Measurements from ENCODE around the gene GFOD1.

GRCh38 chr6:13328076-13328874 is 159.1 kb downstream of the GFOD1 start, which contains the start of gene TBC1D7:
- TF ChIP-seq ZC3H10 (CRISPR knock-in tag; IDR thresholded peaks at IDR 0.05) (no peak), ZFP30 (CRISPR knock-in tag; IDR thresholded peaks at IDR 0.05) (no peak), CREB5 (CRISPR knock-in tag; IDR thresholded peaks at IDR 0.05; ENCODE audit: low read depth) (no peak), OSR1 (CRISPR knock-in tag; IDR thresholded peaks at IDR 0.05) (no peak), PATZ1 (CRISPR knock-in tag; IDR thresholded peaks at IDR 0.05; ENCODE audit: borderline replicate concordance) (no peak), BACH2 (CRISPR knock-in tag; IDR thresholded peaks at IDR 0.05; ENCODE audit: borderline replicate concordance) (no peak)

All from SK-N-SH treated with all-trans-retinoic acid at 6 μM for 48 hours (cell line).